Lung (tissue), 12 donors: Measurements from ENCODE around the gene INTS6L. TPM values are rescaled to one million over a fixed set of nuclear protein-coding genes. Genes with fewer than 3 reads are reported as not detected.

ENCODE experiments used
- ATAC-seq: fragments of 200-7000 bp; cut with Tn5 transposase; one replicate; pipeline ENCODE4 v1.9.1; 2020; ENCODE audit warnings: moderate number of reproducible peaks; ENCODE audit not compliant: insufficient read depth, low FRiP score
- DNase-seq, 3 donors: peaks; one replicate each; pipeline ENCODE4 v3.0.0-alpha.2; 2013 to 2017
- H3K27ac ChIP-seq, 2 donors: one replicate each; pipeline ENCODE4 v1.5.1; 2013; ENCODE audit warnings: mild to moderate bottlenecking in 2 of 2, moderate library complexity in 2 of 2, control low read depth in 1 of 2, inconsistent platforms in 1 of 2, low read depth in 1 of 2, low read length in 1 of 2
- H3K27me3 ChIP-seq, 3 donors: one replicate each; pipeline ENCODE4 v1.5.1; 2013; ENCODE audit warnings: low read length in 2 of 3; ENCODE audit not compliant: control insufficient read depth in 3 of 3, insufficient read depth in 3 of 3
- H3K36me3 ChIP-seq, 4 donors: one replicate each; pipeline ENCODE4 v1.5.1; 2013; ENCODE audit warnings: low read length in 4 of 4, mild to moderate bottlenecking in 1 of 4, moderate library complexity in 1 of 4; ENCODE audit not compliant: control insufficient read depth in 4 of 4, insufficient read depth in 4 of 4
- H3K4me1 ChIP-seq, 5 donors: one replicate each; pipeline ENCODE4 v1.5.1; 2013; ENCODE audit warnings: low read length in 5 of 5, mild to moderate bottlenecking in 2 of 5, moderate library complexity in 1 of 5; ENCODE audit not compliant: control insufficient read depth in 5 of 5, insufficient read depth in 5 of 5
- H3K4me3 ChIP-seq: one replicate; pipeline ENCODE4 v1.5.1; 2013; ENCODE audit warnings: mild to moderate bottlenecking, control low read depth, moderate library complexity
- H3K9ac ChIP-seq, 2 donors: one replicate each; pipeline ENCODE4 v1.5.1; 2013; ENCODE audit warnings: low read length in 2 of 2, control low read depth in 1 of 2; ENCODE audit not compliant: insufficient read depth in 1 of 2
- H3K9me3 ChIP-seq, 4 donors: one replicate each; pipeline ENCODE4 v1.5.1; 2013; ENCODE audit warnings: low read length in 3 of 4, mild to moderate bottlenecking in 1 of 4, moderate library complexity in 1 of 4; ENCODE audit not compliant: control insufficient read depth in 4 of 4, insufficient read depth in 3 of 4
- CTCF ChIP-seq: IDR thresholded peaks from 2 replicates; pipeline ENCODE4 v1.5.1; 2012; ENCODE audit warnings: mild to moderate bottlenecking; ENCODE audit errors: control extremely low read depth, extremely low read depth
- WGBS, 2 donors: extraction: QIAGEN DNeasy Blood & Tissue Kit; methylation state at CpG; one replicate each; pipeline ENCODE4 v1.1.7; 2013; 5-methylcytosine and 5-hydroxymethylcytosine counted together
- polyA plus RNA-seq, 2 donors: library from polyadenylated mRNA; stranded (reverse); fragments of 200-250 nt; gene quantifications; one replicate each; pipeline ENCODE4 v1.2.1, GENCODE V29; 2013
- total RNA-seq, 2 donors: library from RNA; depleted of rRNA in 1 of 2; stranded (reverse); fragments of >200 nt in 1 of 2; gene quantifications; one replicate each; pipeline ENCODE4 v1.2.1, GENCODE V29; 2014 to 2021
- donor health status: control.
- donor health status: control.
- donor health status: Bipolar disorder and iron deficiency.
- donor health status: healthy.
- donor health status: DM: yes; HTN: yes; CAD: no.

INTS6L gene
- total and polyA plus RNA-seq, 4 donors, result 3.5 to 19.6 (median 8.8) TPM

GRCh38 chrX:135521405-135522131 is 1.1 kb downstream of the INTS6L start:
- H3K9me3 ChIP-seq, result no peaks in the 10 kb centered on the region
- WGBS, 2 donors, result 0 to 29% methylated on average over 16 to 73 of the region's 73 CpGs
- peak; percentile 93 to 96 (median 93) for DNase-seq

GRCh38 chrX:135522132-135522530 is 1.7 kb downstream of the INTS6L start:
- Histone ChIP-seq H3K27me3 (peaks cover 0 to 7% (median 6%) of the 10 kb centered on the region in 3 donors), H3K4me3 (peak overlapping the region; percentile 6), H3K9ac (peak overlapping the region in 1 of 2 donors; percentile 78), H3K9me3 (no peaks in the 10 kb centered on the region), H3K36me3 (no peaks in the 10 kb centered on the region), H3K4me1 (no peaks in the 10 kb centered on the region), H3K27ac (peak overlapping the region; percentile 35 to 81)
- WGBS, 2 donors, result 0 to 30% methylated on average over 9 of the region's 9 CpGs
- DNase-seq, result no peak
- no peak for ATAC-seq
- no peak for TF ChIP-seq CTCF

More at GRCh38 chrX:135521405-135522131, 1.1 kb downstream of the INTS6L start:
- Histone ChIP-seq H3K27ac (peak overlapping the region; percentile 56 to 93), H3K36me3 (no peaks in the 10 kb centered on the region), H3K4me1 (no peaks in the 10 kb centered on the region), H3K4me3 (peak overlapping the region; percentile 58), H3K27me3 (peaks cover 0 to 7% (median 5%) of the 10 kb centered on the region in 3 donors), H3K9ac (peak overlapping the region; percentile 58 to 78)
- ATAC-seq, result peak; percentile 93
- TF ChIP-seq CTCF, result no peak

- ATAC-seq, result no peak
- Histone ChIP-seq H3K27me3 (peaks cover 0 to 9% (median 7%) of the 10 kb centered on the region in 3 donors), H3K36me3 (no peaks in the 10 kb centered on the region), H3K27ac (no peak overlapping the region), H3K4me3 (no peak overlapping the region), H3K4me1 (no peaks in the 10 kb centered on the region), H3K9ac (no peak overlapping the region), H3K9me3 (no peaks in the 10 kb centered on the region)
- no peak for DNase-seq
- TF ChIP-seq CTCF, result no peak
- 71 to 72% methylated on average over 19 to 20 of the region's 20 CpGs for WGBS, 2 donors
Measured at GRCh38 chrX:135522878-135523693, 2.6 kb downstream of the INTS6L start.
